CD4-positive, alpha-beta T cell treated with Interleukin-15 for 4 hours (primary cell): ENCODE measurements around the gene INTS13.
"Not testable (repeated sequence)": the region's sequence is repeated elsewhere in the genome, so short reads cannot be mapped to it uniquely, and the experiment has no call there.

ENCODE experiments used
- DNase-seq: peaks from one replicate; pipeline ENCODE4 v3.0.0-alpha.2; 2020; ENCODE audit warnings: low spot score

The INTS13 gene

DNA sequence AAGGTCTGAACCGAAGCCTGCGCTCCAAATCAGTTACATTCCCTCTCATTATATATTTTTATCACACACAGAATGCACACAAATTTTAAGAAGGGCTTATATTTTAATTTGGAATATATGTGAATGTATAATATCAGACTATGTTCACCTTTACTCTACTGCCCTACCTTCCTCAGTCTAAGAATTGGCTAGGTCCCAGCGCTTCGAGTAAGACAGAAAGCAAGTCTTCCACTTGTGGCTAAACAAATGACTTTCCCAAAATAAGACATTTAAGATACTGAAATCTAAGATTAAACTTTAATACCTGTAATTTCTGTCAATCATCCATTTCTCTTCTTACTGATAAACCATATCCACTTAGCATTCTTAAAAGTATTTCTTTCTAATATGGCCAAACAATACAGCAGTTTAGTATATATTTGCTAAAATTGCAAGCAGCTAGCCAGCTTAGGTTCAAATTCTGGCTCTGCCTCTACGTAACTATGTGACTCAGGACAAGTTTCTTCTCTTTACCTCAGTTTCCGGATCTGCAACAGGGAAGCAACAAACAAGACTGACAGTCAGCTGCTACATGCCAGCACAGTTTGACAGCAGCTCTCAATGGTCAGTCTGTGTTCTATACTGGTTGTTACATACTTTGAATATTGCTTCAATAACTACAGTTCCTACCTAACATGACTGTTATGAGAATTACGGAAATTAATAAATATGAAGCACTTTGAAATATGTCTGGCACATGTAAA is 2.0 kb downstream of the INTS13 start:
- peak; percentile 33 for DNase-seq

DNA sequence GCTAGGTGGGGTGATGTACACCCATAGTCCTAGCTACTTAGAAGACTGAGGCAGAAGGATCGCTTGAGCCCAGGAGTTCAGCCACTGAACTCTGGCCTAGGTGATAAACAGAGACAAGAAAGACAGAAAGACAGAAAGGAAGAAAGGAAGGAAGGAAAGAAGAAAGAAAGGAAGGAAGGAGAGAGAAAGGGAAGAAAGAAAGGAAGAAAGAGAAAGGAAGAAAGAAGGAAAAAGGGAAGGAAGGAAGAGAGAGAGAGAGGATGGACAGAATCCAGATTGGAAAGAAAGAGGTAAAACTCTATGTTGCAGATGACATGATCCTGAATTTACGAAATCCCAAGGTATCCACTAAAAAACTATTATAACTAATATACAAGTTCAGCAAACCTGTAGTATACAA is 8.2 kb downstream of the INTS13 start:
- no peak for DNase-seq

- no peak for DNase-seq
Measured at GRCh38 chr12:26928661-26929060, 9.1 kb downstream of the INTS13 start.

DNA sequence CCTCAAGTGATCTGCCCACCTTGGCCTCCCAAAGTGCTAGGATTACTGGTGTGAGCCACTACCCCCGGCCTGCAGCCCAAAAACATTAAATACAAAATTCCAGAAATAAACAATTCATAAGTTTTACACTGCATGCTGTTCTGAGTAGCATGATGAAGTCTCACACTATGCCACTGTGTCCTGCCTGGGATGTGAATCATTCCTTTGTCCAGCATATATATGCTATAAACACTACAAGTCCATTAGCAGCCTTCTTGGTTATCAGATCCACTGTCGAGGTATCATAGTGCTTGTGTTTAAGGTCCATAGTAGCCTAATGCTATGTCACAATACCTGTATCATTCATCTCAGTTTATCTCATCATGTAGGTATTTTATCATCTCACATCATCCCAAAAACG is 15.9 kb downstream of the INTS13 start:
- no peak for DNase-seq

- DNase-seq, result no peak
Measured at GRCh38 chr12:26919216-26919555, 18.6 kb downstream of the INTS13 start.

DNA sequence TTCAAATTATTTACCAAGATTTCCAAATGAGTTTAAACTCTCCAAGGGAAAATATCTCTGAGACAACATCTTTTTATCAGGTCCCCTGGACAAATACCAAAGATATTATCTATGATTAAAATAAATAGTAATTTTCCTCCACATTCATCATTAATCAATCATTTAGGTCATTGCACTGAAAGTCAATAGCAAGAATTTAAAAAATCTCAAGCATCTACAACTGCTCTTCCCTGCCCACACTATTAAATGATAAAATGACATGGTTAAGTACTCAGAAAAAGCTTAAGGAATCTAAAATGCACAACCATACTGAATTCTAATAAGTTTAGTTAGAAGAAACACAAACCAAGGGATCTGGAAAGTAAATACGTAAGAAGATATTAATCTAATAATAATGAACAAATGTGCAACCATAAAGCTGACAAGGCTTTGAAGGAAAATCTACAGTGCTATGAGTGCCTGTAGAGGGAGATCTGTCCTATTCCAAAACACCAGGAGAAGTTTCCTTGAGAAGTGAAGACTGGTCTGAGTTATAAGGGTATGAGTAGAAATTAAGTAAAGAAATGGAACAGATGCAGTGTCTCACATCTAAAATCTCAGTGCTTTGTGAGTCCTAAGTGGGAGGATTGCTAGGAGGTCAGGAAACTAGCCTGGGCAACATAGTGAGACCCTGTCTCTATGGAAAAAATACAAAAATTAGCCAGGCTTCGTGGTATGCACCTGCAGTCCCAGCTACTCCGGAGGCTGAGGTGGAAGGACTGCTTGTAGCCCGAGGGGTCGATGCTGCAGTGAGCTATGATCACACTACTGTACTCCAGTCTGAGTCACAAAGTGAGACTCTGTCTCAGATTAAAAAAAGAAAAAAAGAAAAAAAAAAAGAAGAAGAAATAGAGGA is 19.2 kb downstream of the INTS13 start:
- DNase-seq, result no peak

GRCh38 chr12:26906704-26907103 is 31.1 kb downstream of the INTS13 start:
- DNase-seq, result no peak

DNA sequence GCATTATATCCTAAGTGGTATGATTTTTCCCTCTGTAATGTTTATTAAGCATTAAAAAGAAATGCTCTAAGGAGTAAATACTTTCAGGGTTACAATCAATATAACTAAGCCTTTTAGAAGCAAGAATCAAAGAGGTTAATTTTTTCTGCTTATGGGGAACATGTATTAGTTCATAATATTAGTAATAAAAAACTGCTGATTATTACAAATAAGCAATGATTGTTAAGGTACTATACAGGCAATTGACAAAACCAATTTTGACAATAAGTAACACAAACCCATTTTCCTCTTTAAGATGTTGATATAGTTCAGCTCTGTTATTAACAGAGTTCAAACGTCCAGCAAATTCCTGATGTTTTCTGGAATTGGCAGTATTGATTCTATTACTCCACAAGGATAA is 31.8 kb downstream of the INTS13 start:
- DNase-seq, result no peak

DNA sequence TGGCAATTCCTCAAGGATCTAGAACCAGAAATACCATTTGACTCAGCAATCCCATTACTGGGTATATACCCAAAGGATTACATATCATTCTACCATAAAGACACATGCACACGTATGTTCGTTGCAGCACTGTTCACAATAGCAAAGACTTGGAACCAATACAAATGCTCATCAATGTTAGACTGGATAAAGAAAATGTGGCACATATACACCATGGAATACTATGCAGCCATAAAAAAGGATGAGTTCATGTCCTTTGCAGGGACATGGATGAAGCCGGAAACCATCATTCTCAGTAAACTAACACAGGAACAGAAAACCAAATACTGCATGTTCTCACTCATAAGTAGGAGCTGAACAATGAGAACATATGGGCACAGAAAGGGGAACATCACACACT is 34.4 kb downstream of the INTS13 start:
- DNase-seq, result not testable (repeated sequence)

- DNase-seq, result no peak
Measured at GRCh38 chr12:26896913-26897312, 40.9 kb downstream of the INTS13 start.

- no peak for DNase-seq
Measured at GRCh38 chr12:26895672-26896071, 42.1 kb downstream of the INTS13 start.

- DNase-seq, result no peak
Measured at GRCh38 chr12:26891704-26892103, 46.1 kb downstream of the INTS13 start.

- no peak for DNase-seq
Measured at GRCh38 chr12:26890784-26891183, 47.0 kb downstream of the INTS13 start.

DNA sequence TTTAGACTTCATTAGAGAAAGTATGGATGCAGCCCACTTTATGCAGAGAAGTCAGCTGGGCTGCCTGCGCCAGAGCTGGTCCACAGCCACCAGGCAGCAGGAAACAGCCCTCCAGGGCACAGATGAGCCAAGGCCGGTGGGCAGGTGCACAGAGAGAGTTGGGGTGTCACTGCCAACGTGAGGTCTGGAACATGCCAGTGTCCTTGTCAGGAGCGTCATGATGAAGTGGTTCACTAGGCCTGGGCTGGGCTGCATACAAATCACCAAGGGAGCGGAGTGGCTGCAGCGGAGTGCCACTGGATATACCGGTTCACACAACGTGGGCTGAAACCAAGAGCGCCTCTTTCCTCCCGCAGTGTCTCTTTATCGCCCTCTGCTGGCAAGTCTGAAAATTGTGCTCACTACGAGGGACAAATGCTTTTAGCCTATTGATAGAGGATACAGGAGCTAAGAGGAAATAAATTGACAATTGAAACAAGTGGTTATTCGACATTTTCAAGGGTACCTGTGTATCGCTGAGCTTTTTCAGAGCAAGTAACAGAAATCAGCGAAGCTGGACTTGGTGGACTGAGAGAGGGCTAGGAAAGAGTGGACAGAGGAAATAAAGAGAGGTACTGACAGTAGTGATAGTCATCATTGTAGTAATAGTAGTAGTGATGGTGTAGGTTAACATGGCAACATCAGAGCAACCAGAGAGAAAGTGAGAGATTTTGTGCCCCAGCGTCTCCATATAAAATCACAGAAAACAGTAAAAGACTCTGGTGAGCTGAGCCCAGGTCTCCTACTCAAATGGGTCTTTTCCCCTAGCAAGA is 52.8 kb downstream of the INTS13 start:
- DNase-seq, result peak; percentile 91

DNA sequence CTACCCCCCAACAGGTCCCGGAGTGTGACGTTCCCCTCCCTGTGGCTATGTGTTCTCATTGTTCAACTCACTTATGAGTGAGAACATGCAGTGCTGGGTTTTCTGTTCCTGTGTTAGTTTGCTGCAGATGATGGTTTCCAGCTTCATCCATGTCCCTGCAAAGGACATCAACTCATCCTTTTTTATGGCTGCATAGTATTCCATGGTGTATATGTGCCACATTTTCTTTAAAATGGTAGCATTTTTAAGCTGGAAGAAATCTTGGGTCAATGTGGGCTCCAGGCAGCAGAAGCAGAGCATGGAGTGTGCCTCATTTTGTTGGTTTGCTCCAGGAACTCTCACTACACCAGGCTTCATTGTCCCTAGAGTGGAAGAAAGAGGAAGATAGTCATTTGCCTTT is 57.2 kb downstream of the INTS13 start:
- no peak for DNase-seq

- no peak for DNase-seq
Measured at GRCh38 chr12:26878661-26879119, 59.1 kb downstream of the INTS13 start.

- no peak for DNase-seq
Measured at GRCh38 chr12:26874501-26875296, 63.1 kb downstream of the INTS13 start.

- DNase-seq, result no peak
Measured at GRCh38 chr12:26872625-26873024, 65.2 kb downstream of the INTS13 start.

DNA sequence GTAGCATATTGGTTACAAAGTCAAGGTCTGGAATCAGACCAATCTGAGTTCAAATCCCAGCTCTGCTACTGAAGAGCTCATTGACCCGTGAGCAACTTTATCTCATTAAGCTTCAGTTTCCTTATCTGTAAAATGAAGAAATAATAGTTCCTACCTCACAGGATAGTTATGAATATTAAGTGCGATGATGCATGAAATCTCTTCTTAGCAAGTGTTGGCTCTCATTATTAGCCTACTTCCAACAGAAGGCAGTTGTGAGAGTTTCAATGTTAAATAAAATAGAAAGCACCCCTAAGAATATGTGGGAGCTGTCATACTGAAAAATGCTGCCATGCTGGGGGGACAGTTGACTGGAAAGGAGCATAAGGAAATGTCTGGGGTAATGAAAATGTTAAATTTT is 65.8 kb downstream of the INTS13 start:
- DNase-seq, result no peak

DNA sequence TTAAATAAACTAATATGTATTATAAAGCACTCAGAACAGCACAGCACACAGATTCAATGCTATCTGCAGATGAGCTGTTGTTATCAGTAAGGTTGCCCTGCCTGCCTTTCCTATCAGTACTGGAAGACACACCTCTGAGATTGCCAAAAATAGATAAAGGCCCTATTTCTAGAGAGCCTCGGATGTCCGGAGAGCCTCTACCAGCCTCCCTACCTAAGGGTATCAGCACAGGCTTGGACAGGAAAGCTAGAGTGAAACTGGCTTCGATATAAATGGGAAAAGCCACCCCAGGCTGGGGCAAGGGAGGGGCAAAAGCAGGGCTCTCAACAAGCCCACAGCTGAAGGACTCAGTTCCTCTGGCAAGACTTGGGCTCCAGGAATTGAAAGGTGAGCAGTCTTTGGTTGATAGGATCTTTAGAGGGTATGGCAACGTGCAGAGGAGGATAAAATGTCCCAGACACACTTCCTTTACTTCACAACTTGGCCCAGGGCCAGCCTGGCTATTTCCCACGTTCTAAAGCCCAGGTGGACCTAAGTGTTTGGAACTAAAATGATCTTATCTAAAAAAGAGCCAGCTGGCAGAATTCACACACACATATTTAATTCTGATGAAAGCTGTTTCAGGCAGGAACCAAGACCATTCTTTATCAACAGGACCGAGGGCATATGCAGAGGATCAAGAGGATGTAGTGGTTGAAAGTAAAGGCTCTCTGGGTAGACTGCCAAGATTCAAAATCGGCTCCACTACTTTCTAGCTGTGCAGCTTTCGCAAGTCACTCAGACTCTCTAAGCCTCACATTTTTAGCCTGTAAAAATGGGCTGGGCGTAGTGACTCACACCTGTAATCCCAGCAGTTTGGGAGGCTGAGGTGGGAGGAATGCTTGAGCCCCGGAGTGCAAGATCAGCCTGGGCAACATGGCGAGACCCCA is 67.0 kb downstream of the INTS13 start:
- DNase-seq, result no peak
